Liver (tissue), 9 donors: Measurements from ENCODE around the gene LIG1. TPM values are rescaled to one million over a fixed set of nuclear protein-coding genes. Genes with fewer than 3 reads are reported as not detected.

Source experiments
- DNase-seq: peaks from one replicate; pipeline ENCODE4 v3.0.0-alpha.2; 2017; ENCODE audit warnings: low spot score
- H3K27ac ChIP-seq, 2 donors: one replicate each; pipeline ENCODE4 v1.7.0; 2013; ENCODE audit warnings: inconsistent platforms in 2 of 2, low read length in 2 of 2, control low read depth in 1 of 2, low read depth in 1 of 2, mild to moderate bottlenecking in 1 of 2
- H3K27me3 ChIP-seq, 4 donors: one replicate each; pipeline versions ENCODE4 v1.6.1 to v1.7.0; 2013; ENCODE audit warnings: low read length in 3 of 4, inconsistent platforms in 1 of 4, mild to moderate bottlenecking in 1 of 4, moderate library complexity in 1 of 4; ENCODE audit not compliant: control insufficient read depth in 4 of 4, insufficient read depth in 4 of 4
- H3K36me3 ChIP-seq, 4 donors: one replicate each; pipeline versions ENCODE4 v1.6.1 to v1.7.0; 2013; ENCODE audit warnings: low read length in 3 of 4, mild to moderate bottlenecking in 3 of 4, low read depth in 1 of 4, moderate library complexity in 1 of 4; ENCODE audit not compliant: control insufficient read depth in 4 of 4, insufficient read depth in 3 of 4
- H3K4me1 ChIP-seq, 4 donors: one replicate each; pipeline versions ENCODE4 v1.6.1 to v1.7.0; 2013; ENCODE audit warnings: low read length in 3 of 4, mild to moderate bottlenecking in 3 of 4, moderate library complexity in 1 of 4; ENCODE audit not compliant: control insufficient read depth in 4 of 4, insufficient read depth in 4 of 4
- H3K4me3 ChIP-seq, 3 donors: one replicate each; pipeline versions ENCODE4 v1.6.1 to v1.7.0; 2013; ENCODE audit warnings: low read length in 3 of 3, control low read depth in 1 of 3, low read depth in 1 of 3, mild to moderate bottlenecking in 1 of 3
- H3K9ac ChIP-seq, 2 donors: one replicate each; pipeline ENCODE4 v1.7.0; 2013; ENCODE audit warnings: low read length in 2 of 2, mild to moderate bottlenecking in 2 of 2, moderate library complexity in 2 of 2, control low read depth in 1 of 2, low read depth in 1 of 2
- H3K9me3 ChIP-seq, 4 donors: one replicate each; pipeline versions ENCODE4 v1.6.1 to v1.7.0; 2013; ENCODE audit warnings: low read length in 3 of 4; ENCODE audit not compliant: control insufficient read depth in 4 of 4
- ATF3 ChIP-seq: IDR thresholded peaks from 2 replicates; pipeline ENCODE4 v1.6.1; 2016; ENCODE audit warnings: antibody characterized with exemption
- CTCF ChIP-seq: fragments of 150-350 bp; IDR thresholded peaks from 2 replicates; pipeline ENCODE4 v1.5.1; 2017; ENCODE audit warnings: improper control_type of control experiment, low read depth, low read length; ENCODE audit not compliant: missing input control
- EGR1 ChIP-seq, 2 donors: IDR thresholded peaks; 2 replicates each; pipeline ENCODE4 v1.6.1; 2016 to 2018; ENCODE audit warnings: antibody characterized with exemption in 2 of 2, low read depth in 2 of 2
- FOXA1 ChIP-seq: IDR thresholded peaks from 2 replicates; pipeline ENCODE4 v1.6.1; 2016; ENCODE audit warnings: antibody characterized with exemption
- FOXA2 ChIP-seq: IDR thresholded peaks from 2 replicates; pipeline ENCODE4 v1.6.1; 2016; ENCODE audit warnings: antibody characterized with exemption
- GABPA ChIP-seq, 2 donors: IDR thresholded peaks in 1 of 2; conservative IDR thresholded peaks in 1 of 2; 2 replicates each; pipeline ENCODE4 v1.6.1; 2016; ENCODE audit warnings: antibody characterized with exemption in 2 of 2, mild to moderate bottlenecking in 1 of 2, moderate library complexity in 1 of 2
- HNF4A ChIP-seq, 2 donors: conservative IDR thresholded peaks; 2 replicates each; pipeline ENCODE4 v1.6.1; 2016; ENCODE audit warnings: antibody characterized with exemption in 2 of 2, mild to moderate bottlenecking in 2 of 2
- HNF4G ChIP-seq: IDR thresholded peaks from 2 replicates; pipeline ENCODE4 v1.6.1; 2016; ENCODE audit warnings: antibody characterized with exemption
- JUND ChIP-seq, 2 donors: IDR thresholded peaks; 2 replicates each; pipeline ENCODE4 v1.6.1; 2016; ENCODE audit warnings: antibody characterized with exemption in 2 of 2
- NR2F2 ChIP-seq: IDR thresholded peaks from 2 replicates; pipeline ENCODE4 v1.6.1; 2016; ENCODE audit warnings: antibody characterized with exemption
- RAD21 ChIP-seq, 2 donors: IDR thresholded peaks; 2 replicates each; pipeline ENCODE4 v1.6.1; 2016; ENCODE audit warnings: antibody characterized with exemption in 2 of 2, mild to moderate bottlenecking in 2 of 2
- REST ChIP-seq: IDR thresholded peaks from 2 replicates; pipeline ENCODE4 v1.6.1; 2016; ENCODE audit warnings: antibody characterized with exemption, mild to moderate bottlenecking
- RXRA ChIP-seq, 2 donors: IDR thresholded peaks; 2 replicates each; pipeline ENCODE4 v1.6.1; 2017 to 2018; ENCODE audit warnings: antibody characterized with exemption in 2 of 2, mild to moderate bottlenecking in 1 of 2
- SP1 ChIP-seq: IDR thresholded peaks from 2 replicates; pipeline ENCODE4 v1.6.1; 2018; ENCODE audit warnings: antibody characterized with exemption, mild to moderate bottlenecking
- TAF1 ChIP-seq: conservative IDR thresholded peaks from 2 replicates; pipeline ENCODE4 v1.6.1; 2016; ENCODE audit warnings: antibody characterized with exemption, mild to moderate bottlenecking
- YY1 ChIP-seq: IDR thresholded peaks from 2 replicates; pipeline ENCODE4 v1.6.1; 2016; ENCODE audit warnings: antibody characterized with exemption, mild to moderate bottlenecking
- ZBTB33 ChIP-seq: IDR thresholded peaks from 2 replicates; pipeline ENCODE4 v1.6.1; 2016; ENCODE audit warnings: antibody characterized with exemption
- WGBS: extraction: QIAGEN DNeasy Blood & Tissue Kit; methylation state at CpG from one replicate; pipeline ENCODE4 v1.1.7; 2013; 5-methylcytosine and 5-hydroxymethylcytosine counted together
- polyA plus RNA-seq, 2 donors: library from polyadenylated mRNA; stranded (reverse) in 1 of 2; unstranded in 1 of 2; fragments of 200-250 nt in 1 of 2; fragments of >200 nt in 1 of 2; fragmentation: Nextera tagmentation in 1 of 2; extraction: Ambion mirVana in 1 of 2; gene quantifications; one replicate each; pipeline versions ENCODE4 v1.2.1 to v1.2.3, GENCODE V29; 2013 to 2015
- total RNA-seq, 2 donors: library from RNA; depleted of rRNA; stranded (reverse); fragments of >200 nt; gene quantifications; one replicate each; pipeline ENCODE4 v1.2.3, GENCODE V29; 2014
- donor health status: healthy.
- donor health status: healthy.
- donor health status: healthy.
- donor health status: healthy.
- donor health status: healthy.

The LIG1 gene
- total and polyA plus RNA-seq, 4 donors, result 6.3 to 61.5 (median 7.1) TPM

GRCh38 chr19:48194844-48195830 is 25.0 kb upstream of the LIG1 start (continued):
- TF ChIP-seq ATF3, result no peak

- peak; percentile 52 for DNase-seq
- TF ChIP-seq EGR1 (IDR thresholded peaks at IDR 0.05; ENCODE audit: low read depth in 2 of 2), result no peak
- TF ChIP-seq HNF4G, result no peak
- no peak for TF ChIP-seq ATF3
- TF ChIP-seq SP1, result no peak
- TF ChIP-seq RAD21 (IDR thresholded peaks at IDR 0.05), result peak; percentile 17 to 55
- no peak for TF ChIP-seq RXRA (IDR thresholded peaks at IDR 0.05)
- no peak for TF ChIP-seq TAF1
- no peak for TF ChIP-seq GABPA (IDR thresholded peaks at IDR 0.05 in 1 of 2, conservative IDR thresholded peaks at IDR 0.05 in 1 of 2)
- no peak for TF ChIP-seq NR2F2
- TF ChIP-seq YY1, result no peak
- no peak for TF ChIP-seq FOXA2
- TF ChIP-seq REST, result no peak
- TF ChIP-seq JUND (IDR thresholded peaks at IDR 0.05), result no peak
- no peak for TF ChIP-seq HNF4A (conservative IDR thresholded peaks at IDR 0.05)
- no peak for TF ChIP-seq FOXA1
- TF ChIP-seq ZBTB33, result no peak
- peak; percentile 44 for TF ChIP-seq CTCF
- Histone ChIP-seq H3K27me3 (no peaks in the 10 kb centered on the region), H3K27ac (no peak overlapping the region), H3K4me3 (no peak overlapping the region), H3K4me1 (no peaks in the 10 kb centered on the region), H3K36me3 (no peaks in the 10 kb centered on the region), H3K9ac (no peak overlapping the region), H3K9me3 (no peaks in the 10 kb centered on the region)
- WGBS, result 50% methylated on average over 36 of the region's 36 CpGs
These were observed 24.1 kb upstream of the LIG1 start for GRCh38 chr19:48194041-48194843.
